NOMO-1 treated with dmso at 0.1 percent for 144 hours (cell line): ENCODE measurements around the gene SLC37A2.
"Not testable (repeated sequence)": the region's sequence is repeated elsewhere in the genome, so short reads cannot be mapped to it uniquely, and the experiment has no call there.

ENCODE experiments used
- DNase-seq: peaks from one replicate; lab custom pipeline; 2025; ENCODE audit not compliant: unreplicated experiment; lab: John Stamatoyannopoulos, UW

Gene SLC37A2

GRCh38 chr11:125083312-125084056, 20.4 kb downstream of the SLC37A2 start:
- DNase-seq: no peak

- no peak for DNase-seq
Observed at GRCh38 chr11:125084057-125084416, 20.9 kb downstream of the SLC37A2 start.

GRCh38 chr11:125084761-125085231, 21.7 kb downstream of the SLC37A2 start:
- DNase-seq: no peak

GRCh38 chr11:125085301-125086081, 22.4 kb downstream of the SLC37A2 start:
- DNase-seq: no peak

GRCh38 chr11:125086633-125087296, 23.7 kb downstream of the SLC37A2 start:
- no peak for DNase-seq

- no peak for DNase-seq
Observed at GRCh38 chr11:125088123-125088522, 25.0 kb downstream of the SLC37A2 start.

- DNase-seq: no peak
Observed at GRCh38 chr11:125088576-125089455, 25.7 kb downstream of the SLC37A2 start.

- not testable (repeated sequence) for DNase-seq
Observed at GRCh38 chr11:125089481-125089880, 26.4 kb downstream of the SLC37A2 start.

- DNase-seq: not testable (repeated sequence)
Observed at GRCh38 chr11:125090151-125090550, 27.0 kb downstream of the SLC37A2 start.

GRCh38 chr11:125090816-125091215, 27.7 kb downstream of the SLC37A2 start:
- DNase-seq: no peak

GRCh38 chr11:125091247-125091876, 28.3 kb downstream of the SLC37A2 start:
- no peak for DNase-seq

- DNase-seq: no peak
Observed at GRCh38 chr11:125091877-125092664, 29.0 kb downstream of the SLC37A2 start.

- DNase-seq: no peak
Observed at GRCh38 chr11:125092669-125093068, 29.6 kb downstream of the SLC37A2 start.

GRCh38 chr11:125093502-125093901, 30.4 kb downstream of the SLC37A2 start:
- no peak for DNase-seq

GRCh38 chr11:125094731-125095130, 31.6 kb downstream of the SLC37A2 start:
- no peak for DNase-seq

GRCh38 chr11:125100136-125100535, 37.0 kb downstream of the SLC37A2 start:
- DNase-seq: no peak

GRCh38 chr11:125101596-125101995, 38.5 kb downstream of the SLC37A2 start:
- no peak for DNase-seq

- DNase-seq: no peak
Observed at GRCh38 chr11:125102025-125102424, 38.9 kb downstream of the SLC37A2 start.

GRCh38 chr11:125102510-125102909, 39.4 kb downstream of the SLC37A2 start:
- no peak for DNase-seq
